Measurements from ENCODE around the gene ATG2A. TPM values are rescaled to one million over a fixed set of nuclear protein-coding genes. Genes with fewer than 3 reads are reported as not detected.

The ATG2A gene
- total and polyA plus RNA-seq, 2 donors from 2014 or later, result 16.8 to 26.9 TPM

DNA sequence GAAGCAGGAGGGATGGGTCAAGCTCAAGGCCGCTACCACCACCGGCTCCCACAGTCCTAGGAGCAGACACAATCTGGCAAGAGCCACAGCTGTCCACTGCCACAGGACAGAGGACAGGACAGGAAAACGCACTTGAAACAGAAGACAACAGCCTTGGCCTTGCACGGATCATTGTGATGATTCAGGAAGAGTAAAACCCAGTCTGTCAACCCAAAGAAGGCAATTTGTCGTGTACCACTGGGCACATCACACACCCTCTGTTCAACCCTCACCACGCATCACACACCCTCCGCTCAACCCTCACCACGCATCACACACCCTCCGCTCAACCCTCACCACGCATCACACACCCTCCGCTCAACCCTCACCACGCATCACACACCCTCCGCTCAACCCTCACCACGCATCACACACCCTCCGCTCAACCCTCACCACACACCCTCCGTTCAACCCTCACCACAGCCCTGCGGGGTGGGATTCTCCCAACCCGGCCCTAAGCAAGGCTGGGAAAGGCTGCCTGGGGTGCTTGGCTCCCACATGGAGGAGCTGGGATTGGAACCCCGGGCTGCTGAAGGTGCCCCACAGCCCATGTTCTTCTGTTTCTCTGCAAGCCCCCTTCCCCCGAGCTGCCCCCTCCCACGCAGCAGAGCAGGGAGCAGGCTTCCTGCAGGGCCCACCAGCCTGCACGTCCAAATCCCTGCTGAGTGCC, 61.3 kb downstream of the ATG2A start:
- no peak overlapping the region for H3K9ac ChIP-seq (ENCODE audit: low read length in 3 of 3)
- no peak for FAIRE-seq
- peak overlapping the region in 1 of 2 donors; percentile 65 for H3K27ac ChIP-seq (ENCODE audit: low read depth in 2 of 2, low read length in 2 of 2)
- DNase-seq, result no peak
- H3K27me3 ChIP-seq (ENCODE audit: control insufficient read depth, insufficient read depth, low read length), result no peaks in the 10 kb centered on the region
- peaks cover 0 to 30% (median 0%) of the 10 kb centered on the region in 3 donors for H3K4me1 ChIP-seq (ENCODE audit: control insufficient read depth in 2 of 3, insufficient read depth in 2 of 3, low read depth in 1 of 3, low read length in 3 of 3)
- no peak overlapping the region for H3K4me3 ChIP-seq (ENCODE audit: low read length in 3 of 3)
- peaks cover 0 to 20% (median 13%) of the 10 kb centered on the region in 3 donors for H3K36me3 ChIP-seq (ENCODE audit: control insufficient read depth in 2 of 3, insufficient read depth in 3 of 3, low read length in 3 of 3)
- intact Hi-C loops (cut with DNase I), result no loop called here
- TF ChIP-seq, protein P1, sequence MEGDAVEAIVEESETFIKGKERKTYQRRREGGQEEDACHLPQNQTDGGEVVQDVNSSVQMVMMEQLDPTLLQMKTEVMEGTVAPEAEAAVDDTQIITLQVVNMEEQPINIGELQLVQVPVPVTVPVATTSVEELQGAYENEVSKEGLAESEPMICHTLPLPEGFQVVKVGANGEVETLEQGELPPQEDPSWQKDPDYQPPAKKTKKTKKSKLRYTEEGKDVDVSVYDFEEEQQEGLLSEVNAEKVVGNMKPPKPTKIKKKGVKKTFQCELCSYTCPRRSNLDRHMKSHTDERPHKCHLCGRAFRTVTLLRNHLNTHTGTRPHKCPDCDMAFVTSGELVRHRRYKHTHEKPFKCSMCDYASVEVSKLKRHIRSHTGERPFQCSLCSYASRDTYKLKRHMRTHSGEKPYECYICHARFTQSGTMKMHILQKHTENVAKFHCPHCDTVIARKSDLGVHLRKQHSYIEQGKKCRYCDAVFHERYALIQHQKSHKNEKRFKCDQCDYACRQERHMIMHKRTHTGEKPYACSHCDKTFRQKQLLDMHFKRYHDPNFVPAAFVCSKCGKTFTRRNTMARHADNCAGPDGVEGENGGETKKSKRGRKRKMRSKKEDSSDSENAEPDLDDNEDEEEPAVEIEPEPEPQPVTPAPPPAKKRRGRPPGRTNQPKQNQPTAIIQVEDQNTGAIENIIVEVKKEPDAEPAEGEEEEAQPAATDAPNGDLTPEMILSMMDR (IDR thresholded peaks at IDR 0.05; ENCODE audit: borderline replicate concordance, extremely low read depth, insufficient read depth), result no peak
- no peaks in the 10 kb centered on the region for H3K9me3 ChIP-seq (ENCODE audit: control insufficient read depth in 2 of 3, insufficient read depth in 1 of 3, low read length in 3 of 3)

DNA sequence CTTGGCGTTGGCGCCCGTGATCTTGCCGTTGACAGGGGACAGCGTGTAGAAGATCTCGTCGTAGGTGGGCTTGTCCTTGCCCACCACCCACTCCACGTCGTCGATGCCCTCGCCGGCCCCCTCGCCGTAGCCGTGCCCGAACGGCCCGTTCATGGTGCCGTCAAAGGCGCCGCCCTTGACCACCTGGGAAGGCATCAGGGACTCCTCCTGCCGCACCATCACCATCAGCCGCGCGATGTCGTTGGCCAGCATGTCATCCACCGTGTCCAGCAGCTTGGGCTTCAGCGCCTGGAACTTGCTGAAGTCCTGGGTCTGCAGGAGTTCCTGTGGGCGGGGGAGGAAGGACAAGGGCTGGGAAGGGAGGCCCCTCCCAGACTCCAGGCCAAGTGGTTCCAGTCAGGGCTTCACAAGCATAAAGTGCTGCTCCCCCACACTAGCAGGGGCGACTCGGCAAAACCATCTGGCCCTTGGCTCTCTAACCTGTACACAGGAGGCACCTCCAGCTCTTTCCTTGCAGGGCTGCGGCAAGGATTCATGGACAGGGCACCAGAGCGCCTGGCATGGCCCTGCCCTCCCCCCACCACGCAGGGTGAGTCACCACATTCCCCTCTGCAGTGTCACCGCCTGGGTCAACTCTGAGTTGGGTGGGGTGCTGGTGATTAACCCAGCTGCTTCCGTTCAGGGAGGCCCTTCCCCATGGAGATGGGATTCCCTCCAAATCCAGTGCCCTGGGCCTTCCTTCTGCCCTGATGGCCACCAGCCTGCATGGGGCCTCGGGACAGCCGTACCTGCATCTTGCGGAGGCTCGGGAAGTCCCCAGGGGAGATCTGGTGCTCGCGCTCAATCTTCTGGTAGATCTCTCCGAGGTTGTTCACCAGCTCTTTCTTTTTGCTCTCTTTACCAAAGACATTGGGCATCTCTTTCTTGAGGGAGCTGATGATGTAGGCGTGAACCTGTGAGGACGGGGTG, 62.2 kb downstream of the ATG2A start:
- peak in 1 of 5 donors; percentile 96 for DNase-seq
- intact Hi-C loops (cut with DNase I), result loop anchor here (5.0 kb wide), 1 partner anchor 37 kb away; no protein-coding TSS in a partner anchor
- Histone ChIP-seq H3K36me3 (ENCODE audit: control insufficient read depth in 2 of 3, insufficient read depth in 3 of 3, low read length in 3 of 3) (peaks cover 0 to 17% (median 9%) of the 10 kb centered on the region in 3 donors), H3K4me1 (ENCODE audit: control insufficient read depth in 2 of 3, insufficient read depth in 2 of 3, low read depth in 1 of 3, low read length in 3 of 3) (peaks cover 0 to 27% (median 0%) of the 10 kb centered on the region in 3 donors), H3K27me3 (ENCODE audit: control insufficient read depth, insufficient read depth, low read length) (no peaks in the 10 kb centered on the region), H3K4me3 (ENCODE audit: low read length in 3 of 3) (no peak overlapping the region), H3K27ac (ENCODE audit: low read depth in 2 of 2, low read length in 2 of 2) (peak overlapping the region; percentile 43 to 65), H3K9me3 (ENCODE audit: control insufficient read depth in 2 of 3, insufficient read depth in 1 of 3, low read length in 3 of 3) (no peaks in the 10 kb centered on the region), H3K9ac (ENCODE audit: low read length in 3 of 3) (no peak overlapping the region)
- no peak for FAIRE-seq
- TF ChIP-seq, protein P1 (IDR thresholded peaks at IDR 0.05; ENCODE audit: borderline replicate concordance, extremely low read depth, insufficient read depth), result no peak

GRCh38 chr11:64854157-64854533, 62.9 kb downstream of the ATG2A start:
- Histone ChIP-seq H3K27ac (ENCODE audit: low read depth in 2 of 2, low read length in 2 of 2) (peak overlapping the region in 1 of 2 donors; percentile 43), H3K27me3 (ENCODE audit: control insufficient read depth, insufficient read depth, low read length) (no peaks in the 10 kb centered on the region), H3K4me3 (ENCODE audit: low read length in 3 of 3) (no peak overlapping the region), H3K4me1 (ENCODE audit: control insufficient read depth in 2 of 3, insufficient read depth in 2 of 3, low read depth in 1 of 3, low read length in 3 of 3) (peaks cover 0 to 25% (median 2%) of the 10 kb centered on the region in 3 donors), H3K36me3 (ENCODE audit: control insufficient read depth in 2 of 3, insufficient read depth in 3 of 3, low read length in 3 of 3) (peaks cover 0 to 11% (median 8%) of the 10 kb centered on the region in 3 donors), H3K9me3 (ENCODE audit: control insufficient read depth in 2 of 3, insufficient read depth in 1 of 3, low read length in 3 of 3) (no peaks in the 10 kb centered on the region), H3K9ac (ENCODE audit: low read length in 3 of 3) (no peak overlapping the region)
- intact Hi-C loops (cut with DNase I), result loop anchor here (5.0 kb wide), 1 partner anchor 38 kb away; no protein-coding TSS in a partner anchor
- FAIRE-seq (no peak), DNase-seq (no peak)
- TF ChIP-seq, protein P1 (IDR thresholded peaks at IDR 0.05; ENCODE audit: borderline replicate concordance, extremely low read depth, insufficient read depth), result no peak
